Measurements from ENCODE around the gene GALR1.

DNA sequence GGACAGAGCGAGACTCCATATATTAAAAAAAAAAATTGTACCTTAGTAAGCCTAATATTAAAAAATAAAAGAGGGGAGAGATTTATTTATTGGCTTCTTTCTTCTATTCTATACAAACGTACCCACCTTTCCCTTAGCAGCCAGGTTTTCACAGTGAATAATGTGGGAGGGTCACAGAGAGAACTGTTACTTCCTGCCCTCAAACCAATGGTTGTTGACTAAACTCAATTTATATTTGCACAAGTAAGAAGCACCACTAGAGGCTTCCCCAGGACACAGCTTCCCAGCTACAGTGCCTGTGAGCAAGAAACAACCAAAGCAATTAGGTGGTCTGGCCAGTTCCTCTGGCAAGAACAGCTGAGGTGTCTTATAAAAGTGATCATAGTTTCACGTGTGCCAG lies 28.9 kb upstream of the GALR1 start:
- TF ChIP-seq, protein P1, sequence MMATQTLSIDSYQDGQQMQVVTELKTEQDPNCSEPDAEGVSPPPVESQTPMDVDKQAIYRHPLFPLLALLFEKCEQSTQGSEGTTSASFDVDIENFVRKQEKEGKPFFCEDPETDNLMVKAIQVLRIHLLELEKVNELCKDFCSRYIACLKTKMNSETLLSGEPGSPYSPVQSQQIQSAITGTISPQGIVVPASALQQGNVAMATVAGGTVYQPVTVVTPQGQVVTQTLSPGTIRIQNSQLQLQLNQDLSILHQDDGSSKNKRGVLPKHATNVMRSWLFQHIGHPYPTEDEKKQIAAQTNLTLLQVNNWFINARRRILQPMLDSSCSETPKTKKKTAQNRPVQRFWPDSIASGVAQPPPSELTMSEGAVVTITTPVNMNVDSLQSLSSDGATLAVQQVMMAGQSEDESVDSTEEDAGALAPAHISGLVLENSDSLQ (IDR thresholded peaks at IDR 0.05) = no peak
- TF ChIP-seq ELF4 (IDR thresholded peaks at IDR 0.05) (no peak), ARNT (IDR thresholded peaks at IDR 0.05) (no peak), FOXK2 (IDR thresholded peaks at IDR 0.05) (no peak)

All from HEK293T (cell line).